Aorta (tissue), 5 donors: ENCODE data around the gene DCAF5. TPM values are rescaled to one million over a fixed set of nuclear protein-coding genes. Genes with fewer than 3 reads are reported as not detected.

Source experiments
- ATAC-seq: fragments of 200-7000 bp; cut with Tn5 transposase; one replicate; pipeline ENCODE4 v1.9.1; 2022; ENCODE audit warnings: moderate library complexity; ENCODE audit not compliant: low FRiP score
- DNase-seq, 2 donors: peaks; one replicate each; pipeline ENCODE4 v3.0.0-alpha.2; 2020
- H3K27ac ChIP-seq, 2 donors: one replicate each; pipeline ENCODE4 v1.5.1; 2013; ENCODE audit warnings: low read length in 2 of 2, mild to moderate bottlenecking in 2 of 2, moderate library complexity in 2 of 2, control low read depth in 1 of 2, inconsistent platforms in 1 of 2, low read depth in 1 of 2
- H3K27me3 ChIP-seq, 2 donors: one replicate each; pipeline ENCODE4 v1.6.1; 2013; ENCODE audit warnings: control low read depth in 1 of 2, low read length in 1 of 2, mild to moderate bottlenecking in 1 of 2, moderate library complexity in 1 of 2; ENCODE audit not compliant: insufficient read depth in 2 of 2, control insufficient read depth in 1 of 2
- H3K36me3 ChIP-seq, 2 donors: one replicate each; pipeline ENCODE4 v1.6.1; 2013; ENCODE audit warnings: control low read depth in 1 of 2, low read length in 1 of 2, mild to moderate bottlenecking in 1 of 2; ENCODE audit not compliant: insufficient read depth in 2 of 2, control insufficient read depth in 1 of 2
- H3K4me1 ChIP-seq, 2 donors: one replicate each; pipeline ENCODE4 v1.6.1; 2013; ENCODE audit warnings: low read length in 2 of 2, control low read depth in 1 of 2, mild to moderate bottlenecking in 1 of 2, moderate library complexity in 1 of 2; ENCODE audit not compliant: insufficient read depth in 2 of 2, control insufficient read depth in 1 of 2
- H3K4me3 ChIP-seq, 2 donors: one replicate each; pipeline ENCODE4 v1.5.1; 2013; ENCODE audit warnings: low read length in 2 of 2, control low read depth in 1 of 2, mild to moderate bottlenecking in 1 of 2
- H3K9me3 ChIP-seq: one replicate; pipeline ENCODE4 v1.6.1; 2013; ENCODE audit warnings: mild to moderate bottlenecking, low read length; ENCODE audit not compliant: control insufficient read depth
- WGBS, 2 donors: extraction: QIAGEN DNeasy Blood & Tissue Kit; methylation state at CpG; one replicate each; pipeline ENCODE4 v1.1.7; 2013; 5-methylcytosine and 5-hydroxymethylcytosine counted together
- intact Hi-C, 2 donors: fragments of 100-400 bp; cut with DNase I; formaldehyde crosslinking; loops; one replicate each; pipeline versions ENCODE4 v1.14.2 to v1.15.0; 2022
- polyA plus RNA-seq, 2 donors: library from polyadenylated mRNA; stranded (reverse); fragments of 200-250 nt; gene quantifications; one replicate each; pipeline ENCODE4 v1.2.3, GENCODE V29; 2013
- total RNA-seq, 2 donors: library from RNA; stranded (reverse); fragmentation: NEBNext Ultra II Directional; extraction: Animal tissue kit (Norgen Biotek cat#: 25700); gene quantifications; one replicate each; pipeline ENCODE4 v1.2.1, GENCODE V29; 2021
- donor health status: healthy with polysubstance abuse.
- donor health status: Bipolar disorder and iron deficiency.
- donor health status: DM: no; HTN: no; CAD: no.
- donor health status: DM: no; HTN: no; CAD: no.
- donor health status: DM: yes; HTN: yes; CAD: no.

DCAF5 gene
- total and polyA plus RNA-seq, 4 donors, result 18.9 to 56.9 (median 43.5) TPM

- H3K27me3 ChIP-seq, result no peaks in the 10 kb centered on the region
- H3K36me3 ChIP-seq, result no peaks in the 10 kb centered on the region
- H3K4me1 ChIP-seq, result peaks cover 2 to 15% of the 10 kb centered on the region in 2 donors
- no peak overlapping the region for H3K4me3 ChIP-seq
- intact Hi-C loops, result loop anchor here (1.0 to 5.0 kb wide), 5 partner anchors 34 to 64 kb away; partner anchors contain the start of gene ACTN1 (in 2 of the 2)
- 1% methylated on average over 10 of the region's 10 CpGs for WGBS, 2 donors
- H3K27ac ChIP-seq, result peak overlapping the region; percentile 69 to 77
- peak; percentile 72 for ATAC-seq
- DNase-seq, result peak; percentile 87 to 89
- no peaks in the 10 kb centered on the region for H3K9me3 ChIP-seq
Measured at GRCh38 chr14:69042787-69043444, 110.0 kb downstream of the DCAF5 start.

DNA sequence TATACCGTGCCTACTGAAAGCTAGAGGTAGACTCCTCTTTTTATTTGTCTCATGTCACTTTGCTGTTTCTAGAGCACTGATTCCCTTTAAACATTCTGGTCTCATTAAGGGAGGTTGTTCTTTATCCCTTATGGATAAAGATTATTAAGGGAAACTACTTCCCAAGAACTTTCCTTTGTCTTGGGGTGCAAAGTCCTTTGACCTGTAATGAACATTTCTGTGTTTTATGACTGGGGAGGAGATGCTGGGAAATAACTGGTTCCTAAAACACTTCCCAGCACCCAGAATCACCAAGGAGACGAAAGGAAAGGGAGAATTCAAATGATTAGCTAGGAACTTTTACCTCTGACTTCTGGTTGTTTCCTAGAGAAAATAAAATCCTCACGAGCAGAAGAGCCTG lies 110.6 kb downstream of the DCAF5 start:
- H3K9me3 ChIP-seq, result no peaks in the 10 kb centered on the region
- H3K4me3 ChIP-seq, result no peak overlapping the region
- peaks cover 4 to 15% of the 10 kb centered on the region in 2 donors for H3K4me1 ChIP-seq
- H3K27me3 ChIP-seq, result no peaks in the 10 kb centered on the region
- no peaks in the 10 kb centered on the region for H3K36me3 ChIP-seq
- ATAC-seq (no peak), DNase-seq (no peak)
- peak overlapping the region; percentile 77 to 92 for H3K27ac ChIP-seq
- 8 to 9% methylated on average over 3 of the region's 3 CpGs for WGBS, 2 donors
- intact Hi-C loops, result loop anchor here (2.0 to 5.0 kb wide), 4 partner anchors 35 to 63 kb away; partner anchors contain the start of gene ACTN1 (in 1 of the 2)

DNA sequence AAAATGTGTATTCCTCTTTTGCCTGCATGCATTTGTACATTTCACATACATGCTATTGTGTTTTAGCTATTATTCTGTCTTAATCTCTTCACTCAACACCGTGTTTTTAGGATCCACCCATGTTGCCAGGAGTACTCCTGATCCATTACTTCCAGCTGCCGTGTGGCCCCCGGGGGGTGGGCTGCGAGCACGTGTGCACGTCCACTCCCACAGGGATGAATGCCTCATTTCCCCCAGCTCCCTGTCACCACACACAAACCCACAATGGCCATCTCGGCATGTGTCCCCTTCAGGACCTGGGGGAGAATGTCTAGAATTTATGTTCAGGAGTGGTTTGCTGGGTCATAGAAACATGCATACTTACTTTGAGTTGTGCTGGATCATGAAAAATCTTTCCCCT lies 111.1 kb downstream of the DCAF5 start:
- Histone ChIP-seq H3K4me1 (peaks cover 4 to 15% of the 10 kb centered on the region in 2 donors), H3K9me3 (no peaks in the 10 kb centered on the region), H3K27me3 (no peaks in the 10 kb centered on the region), H3K4me3 (no peak overlapping the region), H3K36me3 (no peaks in the 10 kb centered on the region), H3K27ac (peak overlapping the region; percentile 77 to 92)
- intact Hi-C loops, result loop anchor here (2.0 to 5.0 kb wide), 4 partner anchors 34 to 63 kb away; partner anchors contain the start of gene ACTN1 (in 1 of the 2)
- DNase-seq (no peak), ATAC-seq (no peak)
- 56 to 60% methylated on average over 7 of the region's 7 CpGs for WGBS, 2 donors

GRCh38 chr14:69040353-69040752 lies 112.6 kb downstream of the DCAF5 start:
- WGBS, 2 donors, result 86 to 90% methylated on average over 2 of the region's 2 CpGs
- Histone ChIP-seq H3K27me3 (no peaks in the 10 kb centered on the region), H3K4me1 (peaks cover 4 to 11% of the 10 kb centered on the region in 2 donors), H3K4me3 (no peak overlapping the region), H3K27ac (peak overlapping the region; percentile 38 to 88), H3K9me3 (no peaks in the 10 kb centered on the region), H3K36me3 (no peaks in the 10 kb centered on the region)
- peak in 1 of 2 donors; percentile 53 for DNase-seq
- intact Hi-C loops, result loop anchor here in 1 of 2 donors (5.0 kb wide), 2 partner anchors 33 to 37 kb away; no protein-coding TSS in a partner anchor
- ATAC-seq, result no peak

- intact Hi-C loops, result no loop called here
- peaks cover 4 to 11% of the 10 kb centered on the region in 2 donors for H3K4me1 ChIP-seq
- H3K27ac ChIP-seq, result peak overlapping the region; percentile 81 to 96
Measured at GRCh38 chr14:69039288-69039628, 113.7 kb downstream of the DCAF5 start.

DNA sequence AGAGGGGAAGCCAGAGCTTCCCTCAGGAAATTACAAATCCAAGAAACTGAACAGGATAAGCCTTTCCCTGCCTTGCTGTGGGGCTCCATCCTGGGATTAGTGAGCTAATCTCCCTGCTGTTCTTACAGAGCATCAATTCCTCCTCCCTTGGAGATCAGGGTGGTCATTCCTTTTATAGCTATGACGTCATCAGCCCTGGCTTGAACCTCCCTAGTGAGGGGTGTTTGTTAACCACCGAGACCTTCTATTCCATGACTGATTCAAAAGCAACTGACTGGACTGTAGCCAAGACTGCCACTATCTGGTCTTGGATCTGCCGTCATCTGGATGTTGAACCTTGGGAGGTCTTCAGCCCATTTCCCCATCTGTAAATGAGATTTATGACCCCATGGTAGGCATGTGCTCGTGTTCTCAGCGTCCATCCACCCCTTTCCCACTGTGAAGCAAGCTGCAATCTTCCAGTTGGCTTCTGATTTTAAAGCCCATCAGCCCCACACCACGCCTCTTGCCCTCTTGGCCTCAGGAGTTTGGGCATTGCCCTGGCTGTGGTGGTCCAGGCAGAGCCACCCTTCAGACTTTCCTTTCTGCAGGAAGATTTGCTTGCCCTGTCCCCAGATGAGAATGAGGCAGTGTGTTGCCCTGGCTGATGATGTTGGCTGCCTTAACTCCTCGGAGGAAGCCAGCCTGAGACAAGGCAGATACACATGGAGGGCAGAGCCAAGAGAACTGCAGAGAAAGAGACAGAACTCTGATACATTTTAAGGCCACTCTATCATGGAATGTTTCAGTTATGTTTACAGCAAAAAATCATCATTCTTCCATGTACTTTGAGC lies 114.2 kb downstream of the DCAF5 start:
- peaks cover 4 to 11% of the 10 kb centered on the region in 2 donors for H3K4me1 ChIP-seq
- ATAC-seq (peak; percentile 13), DNase-seq (no peak)
- H3K9me3 ChIP-seq, result no peaks in the 10 kb centered on the region
- peak overlapping the region; percentile 81 to 96 for H3K27ac ChIP-seq
- H3K4me3 ChIP-seq, result no peak overlapping the region
- intact Hi-C loops, result no loop called here
- no peaks in the 10 kb centered on the region for H3K36me3 ChIP-seq
- WGBS, 2 donors, result 21 to 25% methylated on average over 7 of the region's 7 CpGs
- H3K27me3 ChIP-seq, result no peaks in the 10 kb centered on the region

More at GRCh38 chr14:69039288-69039628, 113.7 kb downstream of the DCAF5 start:
- Histone ChIP-seq H3K36me3 (no peaks in the 10 kb centered on the region), H3K4me3 (no peak overlapping the region), H3K9me3 (no peaks in the 10 kb centered on the region), H3K27me3 (no peaks in the 10 kb centered on the region)
- ATAC-seq (no peak), DNase-seq (no peak)

DNA sequence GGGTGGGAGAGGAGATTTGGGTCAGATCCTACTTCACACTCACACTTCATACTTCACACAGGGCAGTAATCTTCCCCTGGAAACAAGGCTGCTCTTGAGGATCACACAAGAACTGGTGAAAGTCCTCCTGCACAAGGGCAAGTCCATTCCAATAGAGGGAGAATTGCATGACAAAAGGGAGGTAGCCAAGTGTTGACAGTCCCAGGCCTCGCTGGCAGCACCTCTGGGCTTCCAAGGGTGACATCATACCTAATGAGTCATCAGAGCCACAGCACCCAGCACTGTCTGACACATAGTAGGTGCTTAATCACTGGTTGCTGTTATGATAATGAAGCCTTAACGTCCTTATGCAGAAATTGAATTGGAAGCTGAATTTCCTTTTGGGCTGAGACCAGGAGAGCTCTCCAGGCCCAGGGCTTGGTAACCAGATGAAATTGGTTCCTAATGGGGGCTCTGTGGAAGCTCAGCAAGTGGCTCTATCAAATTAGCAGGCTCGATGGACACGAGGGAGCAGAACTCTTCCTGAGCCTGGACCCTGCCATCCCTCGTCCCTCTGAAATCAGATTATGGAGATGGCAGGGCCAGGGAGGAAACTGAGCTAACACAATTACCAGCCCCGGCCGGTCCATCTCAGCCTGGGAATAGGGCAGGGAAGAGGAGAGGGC lies 115.0 kb downstream of the DCAF5 start:
- peak overlapping the region; percentile 38 to 96 for H3K27ac ChIP-seq
- intact Hi-C loops, result no loop called here
- H3K9me3 ChIP-seq, result no peaks in the 10 kb centered on the region
- no peak for DNase-seq
- no peak overlapping the region for H3K4me3 ChIP-seq
- ATAC-seq, result no peak
- H3K36me3 ChIP-seq, result no peaks in the 10 kb centered on the region
- peaks cover 4 to 11% of the 10 kb centered on the region in 2 donors for H3K4me1 ChIP-seq
- no peaks in the 10 kb centered on the region for H3K27me3 ChIP-seq
- 56 to 60% methylated on average over 7 of the region's 7 CpGs for WGBS, 2 donors

DNA sequence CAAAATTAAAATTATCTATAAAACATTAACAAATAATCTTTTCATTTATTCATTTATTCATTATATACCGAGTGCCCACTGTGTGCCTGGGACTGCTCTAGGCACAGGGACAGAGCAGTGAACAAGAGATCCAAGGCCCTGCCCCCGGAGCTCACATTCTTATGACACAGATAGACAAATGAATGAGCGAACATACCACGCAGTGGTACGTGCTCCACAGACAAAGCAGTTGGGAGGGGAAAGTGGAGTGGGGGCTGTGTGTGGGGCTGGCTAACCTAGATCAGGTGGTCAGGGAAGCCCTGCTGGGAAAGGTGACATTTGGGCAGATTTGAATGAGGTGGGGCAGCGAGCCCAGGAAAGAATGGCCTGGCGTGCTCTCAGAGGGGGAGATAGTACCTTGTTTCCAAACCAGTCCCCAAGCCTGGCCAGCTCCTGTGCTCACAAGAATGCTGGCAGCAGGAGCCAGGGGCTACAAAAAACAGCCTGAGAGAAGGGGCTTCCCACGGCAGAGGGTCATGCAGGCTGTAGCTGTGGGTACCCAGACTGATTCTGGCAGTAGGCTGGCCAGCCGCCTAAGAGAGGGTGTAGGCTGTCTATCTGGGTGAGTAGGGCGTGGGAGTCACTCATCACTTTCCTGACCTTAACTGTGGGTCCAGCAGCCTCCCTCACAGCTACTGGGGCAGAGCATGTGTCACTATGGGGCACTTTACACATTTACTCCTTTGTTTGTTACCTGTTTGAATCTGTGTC lies 116.0 kb downstream of the DCAF5 start:
- Histone ChIP-seq H3K4me3 (no peak overlapping the region), H3K27me3 (no peaks in the 10 kb centered on the region), H3K27ac (peak overlapping the region in 1 of 2 donors; percentile 96), H3K9me3 (no peaks in the 10 kb centered on the region), H3K36me3 (no peaks in the 10 kb centered on the region), H3K4me1 (peaks cover 4 to 11% of the 10 kb centered on the region in 2 donors)
- WGBS, 2 donors, result 51 to 57% methylated on average over 10 of the region's 10 CpGs
- intact Hi-C loops, result no loop called here
- no peak for ATAC-seq
- no peak for DNase-seq
